Effector memory CD4-positive, alpha-beta T cell (primary cell): ENCODE measurements around the gene SLX4IP.
"Not testable (repeated sequence)": the region's sequence is repeated elsewhere in the genome, so short reads cannot be mapped to it uniquely, and the experiment has no call there.

Experiments used
- DNase-seq, 3 donors: peaks; one replicate each; pipeline ENCODE4 v3.0.0-alpha.2; 2020
- H3K27ac ChIP-seq: 2 replicates; pipeline ENCODE4 v1.7.0; 2013; ENCODE audit warnings: mild to moderate bottlenecking, low read length, moderate library complexity; ENCODE audit not compliant: insufficient read depth, poor library complexity, severe bottlenecking
- H3K27me3 ChIP-seq: replicated peaks from 2 replicates; pipeline ENCODE4 v1.7.0; 2013; ENCODE audit warnings: mild to moderate bottlenecking, low read length; ENCODE audit not compliant: insufficient read depth, control insufficient read depth, poor library complexity, severe bottlenecking
- H3K36me3 ChIP-seq: 2 replicates; pipeline ENCODE4 v1.7.0; 2013; ENCODE audit warnings: mild to moderate bottlenecking, low read length, moderate library complexity; ENCODE audit not compliant: control insufficient read depth, insufficient read depth
- H3K4me1 ChIP-seq: 2 replicates; pipeline ENCODE4 v1.7.0; 2013; ENCODE audit warnings: low read length, mild to moderate bottlenecking; ENCODE audit not compliant: control insufficient read depth, insufficient read depth, poor library complexity, severe bottlenecking
- H3K4me3 ChIP-seq: 2 replicates; pipeline ENCODE4 v1.7.0; 2013; ENCODE audit warnings: low read length, low read depth, mild to moderate bottlenecking; ENCODE audit not compliant: insufficient read depth, poor library complexity, severe bottlenecking
- H3K9me3 ChIP-seq: 2 replicates; pipeline ENCODE4 v1.7.0; 2013; ENCODE audit warnings: mild to moderate bottlenecking, low read length, moderate library complexity; ENCODE audit not compliant: control insufficient read depth

SLX4IP gene

GRCh38 chr20:10604865-10605440, 169.8 kb downstream of the SLX4IP start:
- no peaks in the 10 kb centered on the region for H3K27me3 ChIP-seq
- H3K36me3 ChIP-seq, result no peaks in the 10 kb centered on the region
- H3K27ac ChIP-seq, result no peak overlapping the region
- no peak for DNase-seq
- no peaks in the 10 kb centered on the region for H3K9me3 ChIP-seq
- no peak overlapping the region for H3K4me3 ChIP-seq
- H3K4me1 ChIP-seq, result no peaks in the 10 kb centered on the region

- Histone ChIP-seq H3K27me3 (no peaks in the 10 kb centered on the region), H3K36me3 (no peaks in the 10 kb centered on the region), H3K4me3 (no peak overlapping the region), H3K9me3 (no peaks in the 10 kb centered on the region), H3K4me1 (no peaks in the 10 kb centered on the region), H3K27ac (no peak overlapping the region)
- no peak for DNase-seq
Observed at GRCh38 chr20:10605547-10606195, 170.6 kb downstream of the SLX4IP start.

GRCh38 chr20:10609276-10609675, 174.2 kb downstream of the SLX4IP start:
- Histone ChIP-seq H3K27ac (no peak overlapping the region), H3K9me3 (no peaks in the 10 kb centered on the region), H3K27me3 (no peaks in the 10 kb centered on the region), H3K36me3 (no peaks in the 10 kb centered on the region), H3K4me3 (no peak overlapping the region), H3K4me1 (no peaks in the 10 kb centered on the region)
- DNase-seq, result no peak

- Histone ChIP-seq H3K27ac (no peak overlapping the region), H3K4me3 (no peak overlapping the region), H3K27me3 (no peaks in the 10 kb centered on the region), H3K9me3 (no peaks in the 10 kb centered on the region), H3K4me1 (no peaks in the 10 kb centered on the region), H3K36me3 (no peaks in the 10 kb centered on the region)
- no peak for DNase-seq
Observed at GRCh38 chr20:10609770-10610169, 174.7 kb downstream of the SLX4IP start.

- no peaks in the 10 kb centered on the region for H3K4me1 ChIP-seq
- no peaks in the 10 kb centered on the region for H3K9me3 ChIP-seq
- no peaks in the 10 kb centered on the region for H3K27me3 ChIP-seq
- no peaks in the 10 kb centered on the region for H3K36me3 ChIP-seq
- H3K4me3 ChIP-seq, result no peak overlapping the region
- H3K27ac ChIP-seq, result no peak overlapping the region
- DNase-seq, result no peak
Observed at GRCh38 chr20:10610251-10610650, 175.1 kb downstream of the SLX4IP start.

- H3K9me3 ChIP-seq, result no peaks in the 10 kb centered on the region
- H3K4me1 ChIP-seq, result no peaks in the 10 kb centered on the region
- no peaks in the 10 kb centered on the region for H3K36me3 ChIP-seq
- no peaks in the 10 kb centered on the region for H3K27me3 ChIP-seq
- no peak overlapping the region for H3K4me3 ChIP-seq
- no peak for DNase-seq
- H3K27ac ChIP-seq, result no peak overlapping the region
Observed at GRCh38 chr20:10611357-10611756, 176.3 kb downstream of the SLX4IP start.

- not testable (repeated sequence) for H3K9me3 ChIP-seq, H3K4me1 ChIP-seq, DNase-seq, H3K27ac ChIP-seq, H3K36me3 ChIP-seq, H3K27me3 ChIP-seq, H3K4me3 ChIP-seq
Observed at GRCh38 chr20:10613426-10613825, 178.3 kb downstream of the SLX4IP start.

- no peak for DNase-seq
- Histone ChIP-seq H3K4me1 (no peaks in the 10 kb centered on the region), H3K9me3 (no peaks in the 10 kb centered on the region), H3K4me3 (no peak overlapping the region), H3K36me3 (no peaks in the 10 kb centered on the region), H3K27me3 (no peaks in the 10 kb centered on the region), H3K27ac (no peak overlapping the region)
Observed at GRCh38 chr20:10613911-10614310, 178.8 kb downstream of the SLX4IP start.

- no peak for DNase-seq
- Histone ChIP-seq H3K27me3 (no peaks in the 10 kb centered on the region), H3K4me3 (no peak overlapping the region), H3K36me3 (no peaks in the 10 kb centered on the region), H3K9me3 (no peaks in the 10 kb centered on the region), H3K27ac (no peak overlapping the region), H3K4me1 (no peaks in the 10 kb centered on the region)
Observed at GRCh38 chr20:10616212-10616611, 181.1 kb downstream of the SLX4IP start.

- not testable (repeated sequence) for H3K27ac ChIP-seq, H3K27me3 ChIP-seq, H3K4me3 ChIP-seq, DNase-seq, H3K9me3 ChIP-seq, H3K4me1 ChIP-seq, H3K36me3 ChIP-seq
Observed at GRCh38 chr20:10617549-10618133, 182.5 kb downstream of the SLX4IP start.
